ENCODE data around the gene LRRC4B.

- no peak for TF ChIP-seq ZNF335 (tag by site-specific recombination; conservative IDR thresholded peaks at IDR 0.05)
- TF ChIP-seq CTCF (tag by site-specific recombination; IDR thresholded peaks at IDR 0.05) = no peak
- TF ChIP-seq ZBTB17 (tag by site-specific recombination; IDR thresholded peaks at IDR 0.05) = no peak
- no peak for TF ChIP-seq ZSCAN5A (tag by site-specific recombination; IDR thresholded peaks at IDR 0.05)
- no peak for TF ChIP-seq MYNN (tag by site-specific recombination; IDR thresholded peaks at IDR 0.05; ENCODE audit: borderline replicate concordance)
- TF ChIP-seq ZBTB44 (tag by site-specific recombination; IDR thresholded peaks at IDR 0.05) = no peak
- no peak for TF ChIP-seq ZNF768 (tag by site-specific recombination; IDR thresholded peaks at IDR 0.05)
- TF ChIP-seq BCL11B (tag by site-specific recombination; IDR thresholded peaks at IDR 0.05; ENCODE audit: low read depth) = no peak
- TF ChIP-seq ZNF155 (tag by site-specific recombination; IDR thresholded peaks at IDR 0.05) = no peak
- no peak for TF ChIP-seq ZNF121 (tag by site-specific recombination; IDR thresholded peaks at IDR 0.05)
- TF ChIP-seq ZNF280D (tag by site-specific recombination; IDR thresholded peaks at IDR 0.05) = no peak
- no peak for TF ChIP-seq KLF1 (tag by site-specific recombination; IDR thresholded peaks at IDR 0.05)
These were observed 5.9 kb downstream of the LRRC4B start for GRCh38 chr19:50562329-50562728.
